GM18517 (cell line): ENCODE measurements around the gene TMEM179.
"Not testable (repeated sequence)": the region's sequence is repeated elsewhere in the genome, so short reads cannot be mapped to it uniquely, and the experiment has no call there.

ENCODE experiments used
- ATAC-seq: cut with Tn5 transposase; IDR thresholded peaks from one replicate; pipeline ENCODE4 v1.9.1; 2021; ENCODE audit warnings: mild to moderate bottlenecking, moderate library complexity; ENCODE audit not compliant: unreplicated experiment

TMEM179 gene

DNA sequence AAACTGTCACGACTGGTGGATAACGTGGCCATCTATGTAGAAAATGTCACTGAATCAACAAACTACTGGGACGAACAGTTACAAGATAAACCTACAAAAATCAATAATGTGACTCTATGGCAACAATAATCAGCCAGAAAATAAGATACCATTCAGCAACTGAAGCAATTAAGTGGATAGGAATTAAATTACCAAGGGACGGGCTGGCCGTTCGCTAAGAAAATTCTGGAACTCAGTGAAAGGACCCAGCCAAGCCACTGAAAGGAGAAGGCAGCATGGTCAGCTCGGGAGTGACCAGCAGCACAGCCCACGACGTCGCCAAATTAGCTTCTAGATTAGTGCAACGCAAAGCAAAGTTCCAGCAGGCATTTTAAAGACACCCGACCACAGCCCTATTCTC, 33.6 kb upstream of the TMEM179 start:
- no peak for ATAC-seq

GRCh38 chr14:104637546-104638003, 33.0 kb upstream of the TMEM179 start:
- ATAC-seq, result no peak

DNA sequence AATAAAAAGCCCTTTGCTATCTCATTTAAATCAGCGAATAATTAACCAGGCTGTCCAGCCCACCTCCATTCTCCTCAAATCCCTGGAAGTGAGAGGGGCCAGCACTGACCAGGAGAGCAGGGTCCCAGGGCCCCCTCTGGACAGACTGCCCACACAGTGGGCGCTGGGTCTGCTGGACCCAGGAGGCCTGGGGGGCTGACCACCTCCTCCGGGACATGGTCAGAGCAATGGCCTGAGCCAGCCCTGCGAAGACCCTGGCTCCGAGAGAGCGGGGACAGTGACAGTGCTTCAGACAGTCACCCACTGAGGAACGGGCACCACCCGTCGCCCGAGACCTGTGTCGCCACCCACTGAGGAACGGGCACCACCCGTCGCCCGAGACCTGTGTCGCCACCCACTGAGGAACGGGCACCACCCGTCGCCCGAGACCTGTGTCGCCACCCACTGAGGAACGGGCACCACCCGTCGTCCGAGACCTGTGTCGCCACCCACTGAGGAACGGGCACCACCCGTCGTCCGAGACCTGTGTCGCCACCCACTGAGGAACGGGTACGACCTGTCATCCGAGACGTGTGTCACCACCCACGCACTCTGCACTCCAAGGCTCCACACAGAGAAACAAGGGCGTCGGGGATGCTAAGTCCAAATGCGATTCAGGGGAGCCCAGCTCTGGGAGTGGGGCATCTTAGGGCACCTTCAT, 32.4 kb upstream of the TMEM179 start:
- not testable (repeated sequence) for ATAC-seq

DNA sequence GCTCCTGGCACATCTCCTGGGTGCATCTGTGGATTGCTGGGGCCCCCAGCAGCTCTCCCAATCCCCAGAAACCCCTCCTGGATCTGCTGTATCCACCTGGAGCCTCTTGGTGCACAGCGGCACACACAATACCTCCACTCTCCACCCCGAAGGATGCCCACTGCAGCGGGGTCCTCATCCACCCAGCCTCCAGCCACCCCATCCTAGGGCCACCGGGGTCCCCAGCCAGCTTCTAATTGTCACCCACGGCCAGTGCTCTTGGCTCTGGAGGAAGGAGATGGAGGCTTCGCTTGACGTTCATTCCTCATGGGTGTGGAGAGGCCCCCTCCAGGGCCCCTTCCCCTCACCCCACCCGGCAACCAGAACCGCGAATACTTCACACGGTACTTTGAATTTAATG, 31.6 kb upstream of the TMEM179 start:
- ATAC-seq, result no peak

GRCh38 chr14:104635717-104636116, 31.1 kb upstream of the TMEM179 start:
- ATAC-seq, result no peak

DNA sequence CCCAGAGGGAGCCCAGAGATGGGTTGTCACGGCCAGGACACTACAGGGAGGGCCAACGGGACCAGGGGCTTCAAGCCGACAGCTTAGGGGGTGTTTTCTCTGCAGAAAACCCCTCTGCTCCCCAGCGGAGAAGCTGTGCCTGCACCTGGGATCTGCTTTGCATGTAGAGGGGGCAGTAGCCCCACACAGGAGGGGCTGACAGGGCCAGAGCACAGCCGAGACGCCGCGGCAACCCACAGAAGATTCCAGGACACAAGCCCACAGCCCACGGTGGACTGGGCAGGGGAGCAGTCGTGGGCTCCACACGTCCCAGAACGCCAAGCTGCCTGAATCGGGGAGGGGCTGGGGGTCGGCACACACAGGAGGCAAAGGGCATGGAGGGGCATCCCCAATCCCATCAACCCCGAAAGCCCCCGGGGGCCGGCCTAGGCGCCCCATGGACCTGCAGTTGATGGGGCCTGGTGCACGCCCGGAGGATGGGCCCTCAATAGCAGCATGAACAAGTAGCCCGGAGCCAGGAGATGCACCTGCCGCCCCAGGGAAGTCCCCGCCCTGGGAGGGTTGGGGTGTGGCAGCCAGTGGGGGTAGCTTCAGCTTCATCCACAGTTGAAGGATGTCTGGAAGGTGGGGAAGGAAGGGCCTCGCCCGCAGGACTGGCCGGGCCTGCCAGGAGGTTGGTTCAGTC, 30.5 kb upstream of the TMEM179 start:
- ATAC-seq, result no peak

GRCh38 chr14:104634138-104634760, 29.7 kb upstream of the TMEM179 start:
- ATAC-seq, result no peak

DNA sequence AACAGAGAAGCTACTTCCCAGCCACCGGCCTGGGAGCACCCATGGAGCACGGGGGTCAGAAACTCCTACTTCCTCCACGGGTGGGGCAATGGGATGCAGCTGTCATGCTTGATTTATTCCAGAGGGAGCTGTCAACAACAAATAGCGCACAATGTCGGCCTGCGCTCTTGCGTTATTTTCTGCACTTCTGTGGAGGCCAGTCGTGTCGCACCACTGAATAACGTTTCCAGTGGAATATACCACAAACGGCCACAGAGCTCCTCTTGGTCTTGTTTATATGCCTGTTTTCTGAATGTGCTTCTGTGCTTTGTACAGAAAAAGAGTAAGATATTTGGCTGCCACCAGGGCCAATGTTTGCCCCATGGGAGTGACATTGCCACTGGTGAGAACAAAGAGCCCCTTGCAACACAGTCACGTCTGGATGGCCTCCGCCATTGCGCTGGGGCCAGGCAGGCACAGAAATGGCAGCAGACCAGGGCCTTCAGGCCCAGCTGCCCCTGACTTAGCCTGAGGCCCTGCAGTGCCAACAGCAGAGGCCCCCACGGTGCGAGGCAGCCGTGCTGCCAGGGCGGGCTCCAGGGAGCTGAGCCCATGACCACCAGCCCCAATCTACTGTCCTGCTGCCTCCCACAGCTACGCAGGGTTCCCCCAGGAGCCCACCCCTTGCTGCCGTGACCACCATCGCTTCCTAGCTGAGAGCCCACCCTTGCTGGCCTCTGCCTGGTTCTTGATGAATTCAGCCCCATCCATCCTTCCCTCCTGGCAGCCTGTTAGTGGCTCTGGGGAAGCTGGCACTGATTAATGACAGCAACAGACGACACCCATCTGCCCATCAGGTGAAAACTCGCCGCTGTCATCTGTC, 28.9 kb upstream of the TMEM179 start:
- no peak for ATAC-seq

DNA sequence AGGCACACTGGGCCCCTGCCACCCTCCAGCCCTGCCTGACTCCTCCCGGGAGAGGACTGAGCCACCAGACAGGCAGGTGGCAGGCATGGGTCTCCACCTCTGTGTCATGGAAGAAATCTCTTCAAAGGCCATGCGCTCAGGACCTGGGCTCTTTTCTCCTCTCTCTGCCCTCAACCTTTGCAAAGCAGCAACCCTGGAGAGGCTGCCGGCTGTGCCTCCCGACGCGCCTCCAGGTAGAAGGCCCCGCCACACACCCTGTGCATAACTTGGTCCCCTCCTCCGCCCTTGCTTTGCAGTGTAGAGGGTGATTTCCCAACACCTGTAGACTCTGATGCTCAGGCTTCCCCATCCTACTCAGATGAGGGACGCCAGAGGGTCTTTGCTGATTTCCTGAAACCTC, 28.2 kb upstream of the TMEM179 start:
- ATAC-seq, result no peak

- no peak for ATAC-seq
These were observed 20.4 kb upstream of the TMEM179 start for GRCh38 chr14:104624939-104625338.

GRCh38 chr14:104614126-104614812, 9.7 kb upstream of the TMEM179 start:
- no peak for ATAC-seq

DNA sequence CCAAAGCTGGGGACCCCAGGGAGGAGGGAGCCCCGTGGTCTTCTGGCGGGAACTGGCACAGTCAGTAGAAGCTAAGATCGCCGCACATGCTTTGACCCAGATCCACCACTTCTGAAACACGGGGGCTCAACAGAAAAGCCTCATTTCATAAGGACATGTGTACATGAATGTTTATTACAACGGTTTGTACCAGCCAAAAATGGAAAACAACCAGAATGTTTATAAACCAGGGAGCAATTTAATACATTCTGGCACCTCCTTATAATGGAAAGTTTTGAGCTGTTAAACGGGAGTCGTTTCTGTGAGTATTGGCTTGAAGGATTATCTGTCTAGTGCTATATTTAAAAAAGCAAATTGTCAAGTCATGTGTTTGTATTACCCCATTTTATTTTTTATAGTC, 7.3 kb upstream of the TMEM179 start:
- ATAC-seq, result no peak

DNA sequence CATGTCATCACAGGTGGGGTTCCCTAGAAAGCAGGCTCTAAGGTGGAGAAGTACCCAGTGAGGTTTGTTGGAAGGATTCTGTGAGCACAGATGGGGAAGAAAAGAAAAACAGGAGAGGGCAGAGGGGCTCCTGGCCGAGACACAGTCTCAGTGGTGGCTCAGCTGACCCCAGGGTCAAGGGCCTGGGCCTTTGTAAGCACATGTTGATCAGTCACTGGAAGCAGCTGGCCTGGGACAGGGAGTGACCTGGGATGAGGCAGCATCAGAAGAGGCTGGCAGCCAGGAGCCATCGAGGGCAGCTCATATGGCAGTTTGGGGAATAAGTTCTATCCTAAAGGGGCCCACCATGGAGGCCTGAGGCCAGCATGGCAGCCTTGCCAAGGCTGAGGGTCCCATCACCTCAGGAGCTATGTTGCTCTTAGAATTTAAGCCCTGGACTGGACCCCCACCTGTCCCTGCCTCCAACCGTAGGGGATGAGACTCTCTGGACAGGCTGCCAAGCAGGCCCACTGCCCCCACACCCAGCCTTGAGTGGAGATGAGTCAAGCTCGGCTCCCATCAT, 6.3 kb upstream of the TMEM179 start:
- ATAC-seq, result no peak

DNA sequence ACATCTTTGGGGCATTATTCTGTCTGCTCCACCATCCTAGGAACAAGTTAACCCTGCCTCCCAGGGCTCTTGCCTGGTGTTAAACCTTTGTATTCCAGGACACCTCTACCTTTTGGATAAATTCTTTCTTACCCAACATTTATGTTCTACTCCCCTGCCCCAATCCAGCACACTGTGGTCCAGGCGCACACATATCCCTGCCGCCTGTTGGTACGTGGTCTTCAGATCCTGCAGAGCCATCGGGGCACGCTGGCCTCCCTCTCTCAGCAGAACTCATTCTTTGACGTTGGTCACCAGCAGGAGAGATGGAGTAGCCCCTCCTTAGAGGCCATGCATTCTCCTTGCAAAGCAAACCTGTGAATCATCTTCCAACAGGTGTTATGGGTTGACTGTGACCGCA, 5.1 kb upstream of the TMEM179 start:
- no peak for ATAC-seq

GRCh38 chr14:104603711-104604401, 716 bp downstream of the TMEM179 start:
- ATAC-seq, result no peak

DNA sequence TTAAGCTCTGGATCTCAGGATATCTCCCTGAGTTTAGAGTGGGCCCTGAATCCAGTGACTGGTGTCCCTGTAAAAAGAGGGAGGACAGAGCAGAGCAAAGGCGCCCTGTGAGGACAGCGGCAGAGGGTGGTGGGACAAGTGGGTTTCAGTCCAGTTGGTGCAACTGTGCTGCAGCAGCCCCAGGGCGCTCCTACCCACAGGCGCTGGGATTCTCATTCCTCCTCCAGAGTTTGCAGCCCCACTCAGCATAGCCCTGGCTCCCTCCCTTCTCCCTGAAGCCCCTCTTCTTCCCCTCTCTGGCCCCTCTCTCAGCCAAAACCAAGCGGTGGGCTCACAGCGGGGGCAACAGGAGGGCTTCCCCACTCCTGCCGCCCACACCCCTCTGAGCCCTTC, 1.6 kb downstream of the TMEM179 start:
- ATAC-seq, result no peak

DNA sequence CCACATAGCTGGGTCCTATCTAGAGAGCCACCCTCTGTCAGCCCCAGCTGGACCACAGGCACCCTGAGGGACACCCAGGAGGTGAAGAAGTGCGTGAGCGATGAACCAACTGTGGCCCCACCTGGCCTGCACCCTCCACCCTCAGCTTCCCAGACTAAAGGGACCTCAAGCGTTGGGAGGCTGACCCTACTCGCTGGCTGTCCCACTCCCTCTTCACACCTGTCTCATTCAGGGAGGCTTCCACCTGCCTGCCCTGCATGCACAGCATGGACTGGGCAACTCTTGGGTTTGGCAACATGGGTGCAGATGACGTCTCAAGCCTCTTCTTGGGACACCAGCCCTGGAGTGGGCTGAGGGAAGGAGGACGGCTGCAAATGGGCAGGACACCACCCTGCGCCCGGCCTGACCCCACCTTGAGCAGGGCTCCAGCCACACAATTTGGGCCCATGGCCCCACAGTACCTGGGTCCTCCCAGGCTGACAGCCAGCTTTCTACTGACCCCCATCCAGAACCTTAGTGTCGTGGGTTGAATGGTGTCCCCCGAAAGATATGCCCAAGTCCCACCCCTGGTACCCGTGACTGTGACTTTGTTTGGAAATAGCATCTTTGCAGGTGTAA, 2.1 kb downstream of the TMEM179 start:
- no peak for ATAC-seq

- no peak for ATAC-seq
These were observed 2.8 kb downstream of the TMEM179 start for GRCh38 chr14:104601786-104602185.

DNA sequence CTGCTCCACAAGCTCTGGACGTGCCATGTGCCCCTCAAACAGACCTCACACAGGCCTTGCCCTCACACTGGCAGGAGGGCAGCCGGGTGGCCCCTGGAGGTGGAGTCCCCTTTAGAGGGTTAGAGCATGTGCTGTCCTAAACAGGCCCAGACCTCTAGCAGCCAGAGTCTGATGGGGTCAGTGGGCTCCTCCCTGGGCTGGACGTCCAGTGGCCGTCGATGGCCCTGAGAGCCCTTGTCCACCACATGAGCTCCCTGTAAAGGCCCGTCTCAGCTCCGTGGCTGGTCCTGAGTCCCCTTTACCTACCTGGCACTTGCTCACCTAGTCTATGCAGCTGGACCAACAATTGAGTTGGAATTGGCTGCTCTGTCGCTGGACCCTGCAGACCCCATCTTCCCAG, 3.8 kb downstream of the TMEM179 start:
- ATAC-seq, result no peak
